ENCODE measurements around the gene SLC44A3. TPM values are rescaled to one million over a fixed set of nuclear protein-coding genes. Genes with fewer than 3 reads are reported as not detected.

The SLC44A3 gene
- total RNA-seq, 2 donors from 2014 or later = 5.5 to 6.3 TPM

DNA sequence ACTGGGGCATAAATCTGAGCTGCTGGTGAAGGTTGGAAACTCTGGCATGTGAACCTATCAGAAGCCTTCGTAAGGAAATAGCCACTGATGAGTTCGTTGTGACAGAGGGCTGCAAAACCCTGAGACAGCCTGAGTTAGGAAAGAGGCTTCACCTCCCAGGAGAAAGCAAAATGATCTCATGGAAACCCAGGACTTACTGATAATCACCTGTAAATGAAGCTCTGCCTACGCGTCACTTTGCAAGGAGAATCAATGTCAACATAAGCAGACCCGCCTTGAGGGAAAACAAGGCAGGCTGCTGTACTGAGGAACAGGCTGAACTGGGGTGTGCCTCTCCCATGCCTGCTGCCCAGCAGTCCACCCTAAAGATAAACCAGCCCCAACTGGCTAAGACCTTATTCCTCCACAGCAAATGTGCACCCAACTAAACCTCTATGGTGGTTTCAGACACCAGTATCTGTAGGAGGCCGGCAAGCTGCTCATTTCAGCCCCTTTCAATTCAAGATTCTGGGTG lies 46.8 kb upstream of the SLC44A3 start:
- Histone ChIP-seq H3K36me3 (ENCODE audit: control insufficient read depth, insufficient read depth, low read length) (no peaks in the 10 kb centered on the region), H3K27me3 (ENCODE audit: control insufficient read depth, insufficient read depth, low read length, poor library complexity, severe bottlenecking) (no peaks in the 10 kb centered on the region), H3K4me3 (ENCODE audit: low read length) (no peak overlapping the region), H3K9me3 (ENCODE audit: control insufficient read depth, low read length) (peaks cover 6% of the 10 kb centered on the region), H3K4me1 (ENCODE audit: control insufficient read depth, insufficient read depth, low read length) (peaks cover 6% of the 10 kb centered on the region), H3K9ac (ENCODE audit: extremely low read depth, low read length, poor library complexity, severe bottlenecking) (no peak overlapping the region), H3K27ac (ENCODE audit: low read depth, low read length) (no peak overlapping the region)
- peak; percentile 77 for DNase-seq
- H3K27me3 Mint-ChIP-seq (ENCODE audit: insufficient read depth) = no peaks in the 10 kb centered on the region
- H3K27ac Mint-ChIP-seq = peak overlapping the region; percentile 87
- peaks cover 27% of the 10 kb centered on the region for H3K4me1 Mint-ChIP-seq
- 83 to 85% methylated on average over 5 to 6 of the region's 6 CpGs for WGBS, 2 experiments (ENCODE audit: insufficient coverage in 1 of 2, insufficient read length in 1 of 2)
- peaks cover 10% of the 10 kb centered on the region for H3K9me3 Mint-ChIP-seq
- no peak overlapping the region for H3K4me3 Mint-ChIP-seq
- TF ChIP-seq, protein P1, sequence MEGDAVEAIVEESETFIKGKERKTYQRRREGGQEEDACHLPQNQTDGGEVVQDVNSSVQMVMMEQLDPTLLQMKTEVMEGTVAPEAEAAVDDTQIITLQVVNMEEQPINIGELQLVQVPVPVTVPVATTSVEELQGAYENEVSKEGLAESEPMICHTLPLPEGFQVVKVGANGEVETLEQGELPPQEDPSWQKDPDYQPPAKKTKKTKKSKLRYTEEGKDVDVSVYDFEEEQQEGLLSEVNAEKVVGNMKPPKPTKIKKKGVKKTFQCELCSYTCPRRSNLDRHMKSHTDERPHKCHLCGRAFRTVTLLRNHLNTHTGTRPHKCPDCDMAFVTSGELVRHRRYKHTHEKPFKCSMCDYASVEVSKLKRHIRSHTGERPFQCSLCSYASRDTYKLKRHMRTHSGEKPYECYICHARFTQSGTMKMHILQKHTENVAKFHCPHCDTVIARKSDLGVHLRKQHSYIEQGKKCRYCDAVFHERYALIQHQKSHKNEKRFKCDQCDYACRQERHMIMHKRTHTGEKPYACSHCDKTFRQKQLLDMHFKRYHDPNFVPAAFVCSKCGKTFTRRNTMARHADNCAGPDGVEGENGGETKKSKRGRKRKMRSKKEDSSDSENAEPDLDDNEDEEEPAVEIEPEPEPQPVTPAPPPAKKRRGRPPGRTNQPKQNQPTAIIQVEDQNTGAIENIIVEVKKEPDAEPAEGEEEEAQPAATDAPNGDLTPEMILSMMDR (conservative IDR thresholded peaks at IDR 0.05) = no peak
- peaks cover 7% of the 10 kb centered on the region for H3K36me3 Mint-ChIP-seq (ENCODE audit: low read depth)

DNA sequence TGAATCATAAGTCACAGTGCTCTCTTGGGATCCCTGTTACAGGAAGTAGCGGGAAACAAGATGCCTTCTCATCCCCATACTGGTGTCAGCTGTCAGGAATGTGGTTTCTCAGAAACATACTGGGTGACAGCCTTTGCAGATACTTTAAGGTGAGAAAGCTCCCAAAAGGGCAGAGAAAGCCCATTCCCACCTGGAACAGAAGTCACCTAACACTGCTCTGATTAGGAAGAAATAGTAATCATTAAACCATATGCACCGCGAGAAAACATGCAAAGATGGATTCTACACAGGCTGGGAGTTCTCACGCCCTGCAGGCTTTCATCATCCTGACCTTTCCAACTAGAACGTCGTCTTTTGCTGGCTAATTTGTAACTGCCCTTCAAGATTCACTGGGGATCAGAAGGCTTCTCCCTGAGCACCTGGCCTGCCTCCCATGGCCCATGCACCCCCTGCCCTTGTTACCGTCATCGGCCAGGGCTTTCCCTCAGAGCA lies 46.2 kb upstream of the SLC44A3 start:
- peak overlapping the region; percentile 87 for H3K27ac Mint-ChIP-seq
- TF ChIP-seq, protein P1 (conservative IDR thresholded peaks at IDR 0.05) = no peak
- H3K4me3 Mint-ChIP-seq = no peak overlapping the region

DNA sequence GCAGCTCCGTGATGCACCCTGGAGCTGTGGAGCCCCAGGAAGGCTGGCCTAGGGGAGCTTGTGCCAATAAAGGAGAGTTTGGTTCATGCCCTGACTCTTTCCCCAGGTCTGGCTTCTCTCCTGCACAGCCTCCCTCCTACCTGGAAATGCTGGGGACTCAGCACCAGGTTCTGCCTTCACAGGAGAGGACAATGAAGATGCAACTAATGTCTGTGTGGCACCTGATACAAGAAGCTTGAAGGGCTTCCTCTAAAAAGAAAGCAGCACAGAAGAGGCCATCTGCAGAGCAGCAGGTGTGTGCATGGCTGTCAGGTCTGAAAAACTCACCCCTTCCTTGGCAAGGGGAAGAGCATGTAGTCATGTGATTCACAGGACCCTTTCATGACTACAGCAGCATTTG lies 43.7 kb upstream of the SLC44A3 start:
- peaks cover 7% of the 10 kb centered on the region for H3K36me3 Mint-ChIP-seq (ENCODE audit: low read depth)
- H3K27me3 Mint-ChIP-seq (ENCODE audit: insufficient read depth) = no peaks in the 10 kb centered on the region
- TF ChIP-seq, protein P1 (conservative IDR thresholded peaks at IDR 0.05) = no peak
- Histone ChIP-seq H3K27ac (ENCODE audit: low read depth, low read length) (no peak overlapping the region), H3K9ac (ENCODE audit: extremely low read depth, low read length, poor library complexity, severe bottlenecking) (no peak overlapping the region), H3K36me3 (ENCODE audit: control insufficient read depth, insufficient read depth, low read length) (no peaks in the 10 kb centered on the region), H3K4me1 (ENCODE audit: control insufficient read depth, insufficient read depth, low read length) (peaks cover 6% of the 10 kb centered on the region), H3K27me3 (ENCODE audit: control insufficient read depth, insufficient read depth, low read length, poor library complexity, severe bottlenecking) (no peaks in the 10 kb centered on the region), H3K9me3 (ENCODE audit: control insufficient read depth, low read length) (peaks cover 6% of the 10 kb centered on the region), H3K4me3 (ENCODE audit: low read length) (no peak overlapping the region)
- no peak for DNase-seq
- no peak overlapping the region for H3K4me3 Mint-ChIP-seq
- peaks cover 10% of the 10 kb centered on the region for H3K9me3 Mint-ChIP-seq
- H3K27ac Mint-ChIP-seq = no peak overlapping the region
- WGBS, 2 experiments (ENCODE audit: insufficient coverage in 1 of 2, insufficient read length in 1 of 2) = 96% methylated on average over 1 of the region's 1 CpG; no CpG with 5 or more reads in 1 of the 2 experiments
- H3K4me1 Mint-ChIP-seq = peaks cover 28% of the 10 kb centered on the region

More for the DNA sequence above, 46.2 kb upstream of the SLC44A3 start:
- no peaks in the 10 kb centered on the region for H3K27me3 Mint-ChIP-seq (ENCODE audit: insufficient read depth)
- Histone ChIP-seq H3K27ac (ENCODE audit: low read depth, low read length) (no peak overlapping the region), H3K36me3 (ENCODE audit: control insufficient read depth, insufficient read depth, low read length) (no peaks in the 10 kb centered on the region), H3K9ac (ENCODE audit: extremely low read depth, low read length, poor library complexity, severe bottlenecking) (no peak overlapping the region), H3K27me3 (ENCODE audit: control insufficient read depth, insufficient read depth, low read length, poor library complexity, severe bottlenecking) (no peaks in the 10 kb centered on the region), H3K4me3 (ENCODE audit: low read length) (no peak overlapping the region), H3K9me3 (ENCODE audit: control insufficient read depth, low read length) (peaks cover 6% of the 10 kb centered on the region), H3K4me1 (ENCODE audit: control insufficient read depth, insufficient read depth, low read length) (peaks cover 6% of the 10 kb centered on the region)
- H3K36me3 Mint-ChIP-seq (ENCODE audit: low read depth) = peaks cover 7% of the 10 kb centered on the region
- peaks cover 10% of the 10 kb centered on the region for H3K9me3 Mint-ChIP-seq
- WGBS, 2 experiments (ENCODE audit: insufficient coverage in 1 of 2, insufficient read length in 1 of 2) = 86 to 96% methylated on average over 6 to 8 of the region's 8 CpGs
- peak; percentile 88 for DNase-seq
- peaks cover 27% of the 10 kb centered on the region for H3K4me1 Mint-ChIP-seq
